PC-3 (cell line): Measurements from ENCODE around the gene CNTLN.

Experiments used
- CTCF ChIP-seq: fragments of 300-600 bp; sonication (generic); conservative IDR thresholded peaks from 2 replicates; pipeline ENCODE4 v1.5.1; 2017; ENCODE audit warnings: antibody characterized with exemption, low read depth, mild to moderate bottlenecking, low read length
- EZH2 ChIP-seq: fragments of 300-600 bp; sonication (generic); IDR thresholded peaks from one replicate; pipeline ENCODE4 v1.6.1; 2017; ENCODE audit warnings: antibody characterized with exemption, mild to moderate bottlenecking, low read length; ENCODE audit not compliant: unreplicated experiment
- EZH2phosphoT487 ChIP-seq: fragments of 300-600 bp; sonication (generic); IDR thresholded peaks from 2 replicates; pipeline ENCODE4 v1.6.1; 2018; ENCODE audit warnings: mild to moderate bottlenecking, antibody characterized with exemption, low read length, borderline replicate concordance

- TF ChIP-seq CTCF (no peak), EZH2 (no peak), EZH2phosphoT487 (no peak)
These were observed 17.5 kb upstream of the CNTLN start for GRCh38 chr9:17117372-17117771.
